SJCRH30 (cell line): ENCODE measurements around the gene WFDC12. TPM values are rescaled to one million over a fixed set of nuclear protein-coding genes. Genes with fewer than 3 reads are reported as not detected.

Experiments
- DNase-seq, 2 experiments: peaks; one replicate each; pipeline ENCODE4 v3.0.0-alpha.2; 2015 to 2020
- H3K27ac ChIP-seq: fragments of 250-450 bp; sonication (Bioruptor Pico); 2 replicates; pipeline ENCODE4 v1.5.1; 2020; ENCODE audit warnings: mild to moderate bottlenecking, moderate library complexity
- H3K27me3 ChIP-seq: fragments of 250-450 bp; sonication (Bioruptor Pico); 2 replicates; pipeline ENCODE4 v1.5.1; 2020; ENCODE audit warnings: mild to moderate bottlenecking, moderate library complexity
- H3K36me3 ChIP-seq: fragments of 250-450 bp; sonication (Bioruptor Pico); 2 replicates; pipeline ENCODE4 v1.5.1; 2020; ENCODE audit warnings: mild to moderate bottlenecking, moderate library complexity
- H3K4me1 ChIP-seq: fragments of 250-450 bp; sonication (Bioruptor Pico); 2 replicates; pipeline ENCODE4 v1.5.1; 2020; ENCODE audit warnings: mild to moderate bottlenecking, moderate library complexity
- H3K4me3 ChIP-seq: fragments of 250-450 bp; sonication (Bioruptor Pico); 2 replicates; pipeline ENCODE4 v1.5.1; 2020; ENCODE audit warnings: mild to moderate bottlenecking, moderate library complexity
- H3K9me3 ChIP-seq: fragments of 250-450 bp; sonication (Bioruptor Pico); replicated peaks from 2 replicates; pipeline ENCODE4 v1.5.1; 2020; ENCODE audit warnings: mild to moderate bottlenecking, moderate library complexity
- total RNA-seq: library from RNA; depleted of rRNA; stranded (reverse); fragments of >200 nt; shearing (Covaris generic); gene quantifications from 2 replicates; pipeline ENCODE4 v1.2.3, GENCODE V29; 2014

WFDC12 gene
- total RNA-seq, 1 experiment from 2014 or later: not detected

- Histone ChIP-seq H3K27ac (no peak overlapping the region), H3K36me3 (no peaks in the 10 kb centered on the region), H3K4me1 (no peaks in the 10 kb centered on the region), H3K9me3 (no peaks in the 10 kb centered on the region), H3K27me3 (peaks cover 12% of the 10 kb centered on the region), H3K4me3 (no peak overlapping the region)
- no peak for DNase-seq
Measured at GRCh38 chr20:45136911-45137310, 12.6 kb upstream of the WFDC12 start.

GRCh38 chr20:45128099-45128498, 3.8 kb upstream of the WFDC12 start:
- no peaks in the 10 kb centered on the region for H3K9me3 ChIP-seq
- no peak for DNase-seq
- no peak overlapping the region for H3K4me3 ChIP-seq
- H3K27me3 ChIP-seq: peaks cover 8% of the 10 kb centered on the region
- no peak overlapping the region for H3K27ac ChIP-seq
- H3K36me3 ChIP-seq: no peaks in the 10 kb centered on the region
- H3K4me1 ChIP-seq: no peaks in the 10 kb centered on the region

- Histone ChIP-seq H3K36me3 (no peaks in the 10 kb centered on the region), H3K4me3 (no peak overlapping the region), H3K4me1 (no peaks in the 10 kb centered on the region), H3K27ac (no peak overlapping the region), H3K9me3 (no peaks in the 10 kb centered on the region), H3K27me3 (peaks cover 12% of the 10 kb centered on the region)
- DNase-seq: no peak
Measured at GRCh38 chr20:45121388-45121787, 2.9 kb downstream of the WFDC12 start.

- no peaks in the 10 kb centered on the region for H3K4me1 ChIP-seq
- no peaks in the 10 kb centered on the region for H3K9me3 ChIP-seq
- H3K36me3 ChIP-seq: no peaks in the 10 kb centered on the region
- H3K4me3 ChIP-seq: no peak overlapping the region
- no peak overlapping the region for H3K27ac ChIP-seq
- no peak for DNase-seq
- peaks cover 5% of the 10 kb centered on the region for H3K27me3 ChIP-seq
Measured at GRCh38 chr20:45119556-45120266, 4.6 kb downstream of the WFDC12 start.

- no peak for DNase-seq
- no peaks in the 10 kb centered on the region for H3K4me1 ChIP-seq
- H3K9me3 ChIP-seq: no peaks in the 10 kb centered on the region
- H3K36me3 ChIP-seq: no peaks in the 10 kb centered on the region
- no peak overlapping the region for H3K27ac ChIP-seq
- H3K27me3 ChIP-seq: peaks cover 5% of the 10 kb centered on the region
- no peak overlapping the region for H3K4me3 ChIP-seq
Measured at GRCh38 chr20:45118028-45118427, 6.2 kb downstream of the WFDC12 start.

GRCh38 chr20:45117581-45117980, 6.7 kb downstream of the WFDC12 start:
- Histone ChIP-seq H3K27me3 (peaks cover 5% of the 10 kb centered on the region), H3K27ac (no peak overlapping the region), H3K9me3 (no peaks in the 10 kb centered on the region), H3K36me3 (no peaks in the 10 kb centered on the region), H3K4me1 (no peaks in the 10 kb centered on the region), H3K4me3 (no peak overlapping the region)
- DNase-seq: no peak

GRCh38 chr20:45115829-45116228, 8.4 kb downstream of the WFDC12 start:
- H3K36me3 ChIP-seq: no peaks in the 10 kb centered on the region
- H3K27ac ChIP-seq: no peak overlapping the region
- H3K4me3 ChIP-seq: no peak overlapping the region
- peaks cover 10% of the 10 kb centered on the region for H3K27me3 ChIP-seq
- no peak for DNase-seq
- no peaks in the 10 kb centered on the region for H3K9me3 ChIP-seq
- no peaks in the 10 kb centered on the region for H3K4me1 ChIP-seq

GRCh38 chr20:45115386-45115774, 8.9 kb downstream of the WFDC12 start:
- Histone ChIP-seq H3K36me3 (no peaks in the 10 kb centered on the region), H3K27me3 (peaks cover 10% of the 10 kb centered on the region), H3K4me1 (no peaks in the 10 kb centered on the region), H3K4me3 (no peak overlapping the region), H3K27ac (no peak overlapping the region), H3K9me3 (no peaks in the 10 kb centered on the region)
- DNase-seq: no peak

- Histone ChIP-seq H3K27me3 (peaks cover 10% of the 10 kb centered on the region), H3K27ac (no peak within 1 kb of the TSS), H3K9me3 (no peaks in the 10 kb centered on the region), H3K4me1 (no peaks in the 10 kb centered on the region), H3K4me3 (no peak within 1 kb of the TSS), H3K36me3 (no peaks in the 10 kb centered on the region)
- DNase-seq: no peak
Measured at GRCh38 chr20:45114465-45115385, 9.5 kb downstream of the WFDC12 start, which contains the start of gene WFDC5. TSS of gene WFDC5 (minus strand) at chr20:45115174. CDS start at chr20:45115083, 91 bp downstream.

- H3K27me3 ChIP-seq: peaks cover 10% of the 10 kb centered on the region
- no peaks in the 10 kb centered on the region for H3K4me1 ChIP-seq
- no peak overlapping the region for H3K27ac ChIP-seq
- no peak overlapping the region for H3K4me3 ChIP-seq
- H3K9me3 ChIP-seq: no peaks in the 10 kb centered on the region
- no peaks in the 10 kb centered on the region for H3K36me3 ChIP-seq
- DNase-seq: no peak
Measured at GRCh38 chr20:45113865-45114264, 10.4 kb downstream of the WFDC12 start.

- Histone ChIP-seq H3K36me3 (no peaks in the 10 kb centered on the region), H3K4me1 (no peaks in the 10 kb centered on the region), H3K9me3 (no peaks in the 10 kb centered on the region), H3K27me3 (peaks cover 6% of the 10 kb centered on the region), H3K4me3 (no peak overlapping the region), H3K27ac (no peak overlapping the region)
- no peak for DNase-seq
Measured at GRCh38 chr20:45112754-45113153, 11.5 kb downstream of the WFDC12 start.

GRCh38 chr20:45111799-45112471, 12.3 kb downstream of the WFDC12 start:
- DNase-seq: peak in 1 of 2 experiments; percentile 51
- H3K27me3 ChIP-seq: peaks cover 6% of the 10 kb centered on the region; the same call in 1 of the 2 replicates
- H3K4me3 ChIP-seq: no peak overlapping the region
- no peaks in the 10 kb centered on the region for H3K9me3 ChIP-seq
- no peak overlapping the region for H3K27ac ChIP-seq
- no peaks in the 10 kb centered on the region for H3K4me1 ChIP-seq
- no peaks in the 10 kb centered on the region for H3K36me3 ChIP-seq

GRCh38 chr20:45111285-45111684, 13.0 kb downstream of the WFDC12 start:
- H3K27me3 ChIP-seq: peaks cover 6% of the 10 kb centered on the region; the same call in 1 of the 2 replicates
- no peaks in the 10 kb centered on the region for H3K36me3 ChIP-seq
- no peak for DNase-seq
- H3K4me1 ChIP-seq: no peaks in the 10 kb centered on the region
- H3K27ac ChIP-seq: no peak overlapping the region
- H3K9me3 ChIP-seq: no peaks in the 10 kb centered on the region; the same call in 1 of the 2 replicates
- no peak overlapping the region for H3K4me3 ChIP-seq

GRCh38 chr20:45110301-45110700, 14.0 kb downstream of the WFDC12 start:
- no peak overlapping the region for H3K4me3 ChIP-seq
- H3K27ac ChIP-seq: no peak overlapping the region
- 0 out of 2 replicates have a peak, but pooled peaks cover 6% of the 10 kb centered on the region for H3K27me3 ChIP-seq
- H3K36me3 ChIP-seq: no peaks in the 10 kb centered on the region
- no peak for DNase-seq
- H3K9me3 ChIP-seq: no peaks in the 10 kb centered on the region; the same call in 1 of the 2 replicates
- no peaks in the 10 kb centered on the region; the same call in 1 of the 2 replicates for H3K4me1 ChIP-seq
